Islet of Langerhans (tissue), 1 donor: ENCODE measurements around the gene MYO10.

Experiments
- FAIRE-seq: peaks from one replicate; lab custom pipeline; 2011; peaks lifted over from hg19 to GRCh38; lab: Jason Lieb, UNC

MYO10 gene

DNA sequence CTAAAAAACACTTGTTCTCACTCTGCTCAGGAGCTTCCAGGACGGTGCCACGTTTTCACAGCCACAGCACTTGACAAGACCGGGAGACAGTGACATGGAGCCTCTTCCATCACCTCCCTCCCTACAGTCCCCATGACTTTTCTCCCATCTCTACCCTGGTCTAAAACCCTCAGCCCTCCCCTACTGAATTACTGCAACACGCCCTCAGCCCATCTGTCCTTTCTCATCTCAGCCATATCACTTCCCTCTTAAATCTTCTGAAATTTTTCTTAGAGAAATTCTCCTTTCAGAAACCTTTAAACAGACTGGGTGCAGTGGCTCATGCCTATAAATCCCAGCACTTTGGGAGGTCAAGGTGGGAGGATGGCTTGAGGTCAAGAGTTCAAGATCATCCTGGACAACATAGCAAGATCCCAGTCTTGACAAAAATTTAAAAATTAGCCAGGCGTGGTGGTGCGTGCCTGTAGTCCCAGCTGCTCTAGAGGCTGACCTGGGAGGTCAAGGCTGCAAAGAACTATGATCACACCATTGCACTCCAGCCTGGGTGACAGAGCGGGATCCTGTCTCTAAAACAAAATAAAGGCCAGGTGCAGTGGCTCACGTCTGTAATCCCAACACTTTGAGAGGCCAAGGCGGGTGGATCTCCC, 125.8 kb downstream of the MYO10 start:
- FAIRE-seq: no peak

DNA sequence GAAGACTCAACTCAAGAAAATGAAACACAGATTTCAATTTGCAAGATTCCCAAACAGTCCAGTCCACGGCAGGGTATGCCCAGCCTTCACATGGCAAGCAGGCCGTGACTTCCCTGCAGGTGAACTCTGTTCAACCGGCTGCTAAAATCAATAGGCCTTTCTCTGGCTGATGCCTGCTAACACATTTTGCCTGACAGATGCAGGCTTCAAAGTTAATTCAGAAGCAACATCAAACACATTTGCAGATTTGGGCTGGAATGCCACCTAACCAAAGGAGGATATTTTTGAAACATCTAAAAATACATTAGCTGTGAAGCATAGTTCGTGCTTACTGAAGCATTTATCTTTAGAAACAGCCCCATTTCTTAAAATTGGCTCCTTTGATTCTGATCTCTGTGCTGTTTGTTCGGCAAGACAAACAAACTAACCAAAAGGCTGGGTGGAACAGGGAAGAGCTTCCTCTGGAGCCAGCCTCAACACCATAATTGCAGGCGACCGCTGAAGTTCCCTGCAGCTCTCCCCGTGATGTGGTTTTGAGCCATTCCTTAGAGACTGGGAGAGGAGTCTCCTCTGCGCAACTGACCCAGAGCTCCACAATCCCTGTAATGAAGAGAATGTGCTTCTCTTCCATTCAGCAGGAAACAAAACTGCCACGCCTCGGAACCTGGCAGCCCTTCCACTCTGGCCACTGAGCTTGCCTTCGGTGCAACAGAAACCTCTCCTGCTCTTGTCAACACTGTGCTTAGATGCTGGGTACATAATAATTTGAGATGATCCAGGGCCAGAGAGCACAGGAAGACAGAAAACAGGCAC, 126.5 kb downstream of the MYO10 start:
- no peak for FAIRE-seq

DNA sequence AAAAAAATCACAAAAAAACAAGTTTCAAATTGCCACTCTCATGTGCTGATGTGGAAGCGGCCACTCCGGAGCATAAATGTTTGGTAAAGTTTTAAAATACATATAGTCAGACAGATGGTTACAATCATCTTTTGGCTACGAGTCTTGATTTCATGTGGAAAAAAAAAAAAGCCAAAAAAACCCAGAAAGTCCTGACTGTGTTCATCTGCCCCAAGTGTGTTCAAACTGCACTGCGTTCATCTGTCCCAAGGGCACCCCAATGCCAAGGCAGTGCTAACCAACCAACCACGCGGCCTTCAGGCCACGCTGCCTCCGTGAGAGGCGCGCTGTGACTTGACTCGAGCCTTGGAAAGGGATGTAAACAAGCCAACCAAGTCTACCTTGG, 127.1 kb downstream of the MYO10 start:
- no peak for FAIRE-seq

DNA sequence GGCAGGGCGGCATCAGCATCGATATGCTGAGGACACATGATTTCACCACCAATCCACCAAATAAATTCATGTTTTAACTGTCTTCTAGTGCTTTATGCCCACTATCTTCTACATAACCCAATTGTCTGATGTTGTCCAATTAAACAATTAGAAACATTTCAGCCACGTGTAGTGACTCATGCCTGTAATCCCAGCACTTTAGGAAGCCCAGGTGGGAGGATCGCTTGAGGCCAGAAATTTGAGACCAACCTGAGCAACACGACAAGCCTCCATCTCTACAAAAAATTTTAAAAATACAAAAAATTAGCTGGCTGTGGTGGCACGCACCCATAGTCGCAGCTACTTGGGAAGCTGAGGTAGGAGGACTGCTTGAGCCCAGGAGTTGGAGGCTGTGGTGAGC, 128.1 kb downstream of the MYO10 start:
- FAIRE-seq: no peak

DNA sequence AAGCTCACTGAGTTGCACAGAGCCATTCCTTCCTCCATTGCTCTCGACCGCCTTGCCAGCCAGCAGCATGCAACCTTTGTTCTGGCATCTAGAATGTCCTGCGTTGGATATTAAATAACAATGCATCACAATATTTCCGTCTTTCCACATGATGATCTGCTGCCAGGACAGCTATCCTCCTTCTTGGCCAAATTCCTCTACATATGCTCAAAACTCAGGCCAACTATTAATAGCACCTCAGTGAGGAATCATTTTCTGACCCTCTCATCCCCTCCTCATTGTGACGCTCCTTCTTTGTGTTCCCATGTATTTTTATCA, 128.6 kb downstream of the MYO10 start:
- FAIRE-seq: no peak

DNA sequence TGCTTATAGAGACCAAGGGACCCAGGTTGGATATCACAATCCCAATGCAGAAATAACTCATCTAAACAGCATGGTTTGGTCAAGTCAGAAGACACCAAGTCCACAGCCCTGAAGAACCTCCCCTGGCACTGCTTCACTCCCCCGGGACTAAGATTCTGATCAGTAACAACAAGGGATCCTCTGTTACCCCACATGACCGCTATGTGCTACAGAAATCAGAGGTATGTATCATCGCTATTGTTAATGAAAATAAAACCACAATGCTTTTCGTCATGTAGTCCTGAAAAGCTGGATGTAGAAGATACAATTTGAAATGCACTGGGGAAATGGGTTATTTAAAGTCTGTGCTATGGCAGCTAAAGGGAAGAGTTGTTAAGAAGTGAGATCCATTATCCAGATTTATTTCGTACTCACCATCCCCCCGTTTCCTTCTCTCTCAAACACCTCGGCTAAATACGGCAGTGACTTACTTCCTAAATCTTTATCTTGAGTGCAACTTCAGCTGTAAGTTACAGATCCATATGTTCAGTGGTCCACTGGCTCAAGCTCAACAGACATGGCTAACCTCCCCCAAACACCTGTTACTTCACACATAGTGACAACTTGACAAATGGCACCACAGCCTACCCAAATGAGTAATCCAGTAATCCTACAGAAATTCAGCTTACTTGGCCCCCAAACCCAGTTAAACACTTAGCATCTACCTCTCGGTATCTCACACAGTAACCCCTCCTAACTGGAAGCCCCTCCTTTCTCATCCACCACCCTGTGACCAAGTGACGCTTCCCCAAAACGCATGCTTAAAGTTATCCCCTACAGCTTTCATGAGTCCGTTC, 129.2 kb downstream of the MYO10 start:
- FAIRE-seq: no peak

DNA sequence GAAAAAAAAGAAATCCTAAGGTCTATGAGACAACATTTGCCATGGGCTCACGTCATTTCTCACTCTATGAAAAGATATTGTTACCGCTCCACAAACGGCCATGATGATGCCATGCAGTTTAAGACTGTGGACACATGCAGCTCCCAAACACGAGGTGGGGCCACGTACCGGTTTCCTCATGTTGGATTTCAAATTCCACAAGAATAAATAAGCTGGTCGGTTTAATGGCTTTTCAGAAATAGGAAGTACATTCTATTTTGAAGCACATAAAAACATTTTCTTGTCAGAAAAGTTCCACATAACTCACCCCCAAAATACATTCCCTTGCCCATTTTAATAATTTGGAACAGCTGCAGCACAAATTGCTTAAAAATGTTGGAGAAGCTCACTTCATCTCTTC, 130.6 kb downstream of the MYO10 start:
- FAIRE-seq: no peak

DNA sequence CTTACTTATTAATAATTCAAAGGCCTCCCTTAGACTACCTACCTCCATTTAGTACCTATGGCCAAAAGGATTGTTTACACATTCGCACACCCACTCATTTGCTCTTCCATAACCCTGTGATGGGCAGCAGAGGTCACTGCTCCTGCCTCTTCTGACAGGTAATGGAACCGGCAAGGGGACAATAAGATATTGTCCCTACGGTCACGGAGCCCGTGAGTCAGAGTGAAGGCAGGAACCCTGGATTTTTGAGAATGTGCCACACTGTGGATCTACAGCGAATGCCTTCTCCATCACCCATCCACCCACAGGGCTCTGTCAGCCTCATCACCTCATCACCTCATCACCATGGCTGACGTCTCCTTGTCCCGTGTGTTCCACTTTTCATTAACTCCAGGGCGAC, 132.3 kb downstream of the MYO10 start:
- no peak for FAIRE-seq

DNA sequence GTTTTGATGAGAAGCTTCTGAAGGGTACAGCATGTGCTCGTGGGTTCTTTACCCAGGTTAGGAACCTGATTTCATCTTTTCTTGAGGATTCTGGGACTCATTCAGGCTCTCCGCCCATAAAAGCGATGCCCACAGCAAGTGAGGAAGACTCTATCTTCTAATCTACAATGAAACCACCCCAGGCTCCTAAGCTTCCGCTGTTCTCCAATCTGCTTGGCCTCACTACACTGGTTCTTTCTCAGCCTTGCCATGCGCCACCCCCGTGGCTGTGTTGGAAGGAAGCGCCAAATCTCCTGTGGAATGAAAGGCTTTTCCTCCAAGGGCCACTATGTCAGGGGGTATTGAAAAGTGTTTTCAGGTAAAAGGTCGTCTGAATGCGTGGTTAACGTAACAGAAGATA, 135.6 kb downstream of the MYO10 start:
- FAIRE-seq: no peak

DNA sequence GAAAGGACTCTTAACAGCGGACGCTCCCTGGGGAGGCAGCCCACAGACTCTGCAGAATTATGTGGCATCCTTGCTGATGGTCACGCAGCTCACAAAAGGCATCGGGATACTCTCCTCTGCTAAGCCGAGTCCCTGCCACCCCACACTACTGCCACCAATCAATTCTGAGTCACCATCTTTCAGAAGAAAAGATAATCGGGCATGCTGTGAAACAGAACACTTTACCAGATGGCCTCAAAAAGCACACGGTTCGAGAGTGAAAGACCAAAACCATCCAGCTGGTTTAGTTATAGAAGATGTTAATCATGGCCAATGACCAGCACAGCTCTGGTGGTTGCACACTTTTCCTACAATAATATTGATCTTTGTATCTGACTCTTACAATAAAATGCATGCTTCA, 136.3 kb downstream of the MYO10 start:
- FAIRE-seq: no peak

DNA sequence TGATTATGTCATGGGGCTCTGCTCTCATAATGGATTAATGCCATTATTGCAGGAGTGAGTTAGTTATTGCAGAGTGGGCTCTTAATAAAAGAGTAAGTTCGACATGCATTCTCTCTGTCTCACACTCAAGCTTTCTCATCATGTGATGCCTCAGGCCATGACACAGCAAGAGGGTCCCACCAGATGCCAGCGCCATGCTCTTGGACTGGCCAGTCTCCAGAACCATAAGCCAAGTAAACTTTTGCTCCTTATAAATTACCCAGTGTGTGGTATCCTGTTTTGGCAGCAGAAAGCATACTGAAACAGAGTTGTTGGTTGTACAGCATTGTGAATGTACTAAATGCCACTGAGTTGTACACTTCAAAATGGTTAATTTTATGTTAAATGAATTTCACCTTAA, 138.1 kb downstream of the MYO10 start:
- FAIRE-seq: no peak

DNA sequence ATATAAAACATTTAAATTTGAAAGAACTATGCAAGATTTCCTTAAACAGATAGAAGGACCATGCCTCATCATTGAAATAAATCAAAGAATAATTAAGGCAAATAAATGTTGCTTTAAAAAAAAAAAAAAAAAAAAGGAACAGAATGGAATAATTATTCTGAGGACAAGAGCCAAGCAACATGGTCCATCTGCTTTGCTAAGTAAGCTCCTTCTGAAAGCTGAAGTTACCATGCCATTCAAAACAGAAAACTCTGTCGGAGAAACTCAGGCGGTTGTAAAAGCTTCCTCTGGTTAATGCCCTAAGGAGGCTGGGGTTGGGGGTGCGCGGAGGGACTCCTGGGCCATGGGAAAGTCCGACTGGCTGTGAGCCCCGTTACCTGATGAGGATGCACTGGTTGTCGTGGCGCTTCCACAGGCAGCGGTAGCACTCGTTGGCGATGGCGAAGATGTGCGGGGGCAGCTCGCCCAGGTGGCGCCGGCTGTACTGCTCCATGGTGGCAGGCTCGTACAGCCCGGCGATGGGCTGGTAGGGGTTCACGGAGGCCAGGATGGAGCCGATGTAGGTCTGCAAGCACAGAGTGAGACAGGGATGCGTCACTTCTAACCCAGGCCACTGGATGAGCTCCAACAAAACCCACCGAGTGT, 141.7 kb downstream of the MYO10 start:
- no peak for FAIRE-seq

DNA sequence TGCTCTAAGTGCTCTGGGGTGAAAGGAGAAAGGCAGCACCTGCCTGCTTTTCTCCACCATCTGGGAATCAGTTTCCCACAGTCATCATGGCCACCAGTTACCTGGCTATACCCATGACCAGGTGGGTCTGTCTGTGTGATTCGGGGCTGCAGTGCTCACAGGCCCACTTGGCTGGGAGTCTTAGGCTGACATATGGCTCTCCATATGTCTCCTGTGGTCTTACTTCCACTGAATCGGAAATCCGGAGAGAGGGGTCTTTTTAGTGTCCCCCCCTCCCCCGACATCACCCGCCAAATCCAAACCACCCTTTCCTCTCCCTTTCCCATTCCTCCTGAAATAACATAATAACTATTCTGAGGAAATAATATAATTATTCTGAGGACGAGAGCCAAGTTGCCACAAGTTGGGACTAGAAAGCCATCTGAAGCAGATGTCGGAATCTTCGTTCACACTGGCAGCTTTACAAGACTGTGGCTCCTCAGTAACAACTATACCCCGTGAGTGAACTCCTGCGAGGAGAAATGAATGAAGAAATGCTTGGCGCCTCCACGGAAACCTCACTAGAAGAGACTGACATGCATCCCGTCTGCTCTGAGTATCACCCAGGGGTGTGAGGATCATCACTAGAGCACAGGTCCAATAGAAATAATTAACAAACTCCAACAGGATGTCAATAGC, 143.4 kb downstream of the MYO10 start:
- no peak for FAIRE-seq

DNA sequence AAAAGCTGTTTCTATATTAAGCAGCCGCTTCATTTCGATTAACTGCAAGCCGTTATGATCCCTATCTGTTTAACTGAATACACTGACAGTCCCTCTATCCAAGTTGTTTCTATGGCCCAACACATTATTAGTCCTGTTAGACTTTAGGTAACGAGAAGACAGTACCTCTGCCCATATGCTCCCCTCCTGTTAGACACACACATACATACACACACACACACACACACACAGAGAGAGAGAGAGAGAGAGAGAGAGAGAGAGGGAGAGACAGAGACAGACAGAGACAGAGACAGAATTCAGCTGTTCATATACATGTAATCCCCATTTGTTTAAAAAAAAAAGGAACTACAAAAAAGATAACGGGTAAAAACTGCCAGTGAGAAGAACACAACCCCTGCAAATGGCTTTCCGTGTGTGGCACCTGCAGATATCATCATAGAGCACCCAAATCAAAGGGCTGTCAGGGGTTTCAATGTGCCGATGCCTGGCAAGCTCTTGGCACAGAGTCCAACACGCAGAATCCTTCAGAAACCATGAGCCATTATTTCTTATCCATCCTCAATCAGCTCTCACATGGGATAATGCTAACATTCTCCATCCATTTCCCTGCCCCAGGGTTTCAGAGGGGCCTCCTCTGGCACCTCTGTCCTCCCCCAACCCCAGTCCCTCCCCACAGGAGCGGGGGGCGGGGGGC, 144.0 kb downstream of the MYO10 start:
- no peak for FAIRE-seq

DNA sequence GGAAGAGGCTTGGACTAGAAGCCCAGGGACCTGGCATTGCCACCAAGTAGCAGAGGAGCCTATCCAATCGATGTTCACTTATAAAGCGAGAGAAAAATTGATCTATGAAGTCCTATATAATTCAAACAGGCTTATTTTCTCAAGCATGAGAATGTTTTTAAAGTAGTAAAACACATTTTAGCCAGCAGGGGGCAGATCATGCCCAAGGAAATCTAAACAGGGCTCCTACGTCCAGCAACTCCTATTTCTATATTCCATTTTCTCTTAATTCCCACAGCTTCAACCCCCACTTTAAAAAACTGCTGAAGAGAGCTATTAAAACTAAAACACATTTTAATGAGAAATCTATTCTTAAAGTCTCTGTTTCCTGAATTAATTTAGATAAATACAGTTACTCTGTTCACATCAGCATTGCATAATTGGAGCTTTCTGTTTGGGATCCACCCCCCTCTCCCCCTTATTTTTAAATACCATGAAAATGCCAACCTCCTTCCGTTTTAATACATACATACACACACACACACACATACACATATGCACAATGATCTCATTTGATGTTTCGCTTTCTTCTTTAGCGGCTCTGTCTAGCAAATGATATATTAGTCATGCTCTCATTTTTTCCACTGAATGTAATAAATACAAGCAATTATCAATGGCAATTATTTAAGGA, 144.9 kb downstream of the MYO10 start:
- FAIRE-seq: peak; percentile 92

DNA sequence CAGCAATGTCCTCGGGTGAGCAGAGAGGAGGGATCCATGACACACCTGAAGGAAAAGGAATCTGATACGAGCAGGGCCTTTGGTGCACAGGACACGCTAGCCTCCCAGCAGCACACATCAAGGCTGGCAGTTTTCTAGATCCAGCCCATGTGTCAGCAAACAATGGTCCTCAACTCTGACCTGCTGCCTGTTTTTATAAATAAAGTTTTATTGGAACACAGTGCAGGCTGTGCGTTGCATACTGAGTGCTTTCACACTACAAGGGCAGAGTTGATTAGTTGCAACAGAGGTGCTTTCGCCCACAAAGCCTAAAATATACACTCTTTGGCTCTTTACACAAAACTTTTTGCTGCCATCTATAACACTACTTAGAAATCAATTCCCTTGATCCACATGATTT, 147.1 kb downstream of the MYO10 start:
- FAIRE-seq: no peak

DNA sequence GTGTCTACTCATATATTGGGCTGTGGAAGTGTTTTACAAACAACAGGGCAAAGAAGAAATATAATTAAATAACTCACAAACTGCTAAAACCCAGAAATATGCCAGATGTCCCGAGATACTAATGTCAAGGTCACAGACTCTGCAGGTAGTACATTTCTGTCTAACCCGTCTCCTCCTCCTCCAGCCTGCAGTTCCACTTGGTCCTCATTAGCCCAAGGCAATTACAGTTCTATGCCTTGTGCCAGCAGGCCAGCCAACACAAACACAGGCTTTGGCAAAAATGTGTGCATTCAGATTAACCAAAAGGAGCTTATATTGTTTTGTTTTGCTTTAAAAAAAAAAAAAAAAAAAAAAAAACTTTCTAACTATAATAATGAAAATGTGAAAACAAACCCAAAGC, 148.8 kb downstream of the MYO10 start:
- FAIRE-seq: no peak

DNA sequence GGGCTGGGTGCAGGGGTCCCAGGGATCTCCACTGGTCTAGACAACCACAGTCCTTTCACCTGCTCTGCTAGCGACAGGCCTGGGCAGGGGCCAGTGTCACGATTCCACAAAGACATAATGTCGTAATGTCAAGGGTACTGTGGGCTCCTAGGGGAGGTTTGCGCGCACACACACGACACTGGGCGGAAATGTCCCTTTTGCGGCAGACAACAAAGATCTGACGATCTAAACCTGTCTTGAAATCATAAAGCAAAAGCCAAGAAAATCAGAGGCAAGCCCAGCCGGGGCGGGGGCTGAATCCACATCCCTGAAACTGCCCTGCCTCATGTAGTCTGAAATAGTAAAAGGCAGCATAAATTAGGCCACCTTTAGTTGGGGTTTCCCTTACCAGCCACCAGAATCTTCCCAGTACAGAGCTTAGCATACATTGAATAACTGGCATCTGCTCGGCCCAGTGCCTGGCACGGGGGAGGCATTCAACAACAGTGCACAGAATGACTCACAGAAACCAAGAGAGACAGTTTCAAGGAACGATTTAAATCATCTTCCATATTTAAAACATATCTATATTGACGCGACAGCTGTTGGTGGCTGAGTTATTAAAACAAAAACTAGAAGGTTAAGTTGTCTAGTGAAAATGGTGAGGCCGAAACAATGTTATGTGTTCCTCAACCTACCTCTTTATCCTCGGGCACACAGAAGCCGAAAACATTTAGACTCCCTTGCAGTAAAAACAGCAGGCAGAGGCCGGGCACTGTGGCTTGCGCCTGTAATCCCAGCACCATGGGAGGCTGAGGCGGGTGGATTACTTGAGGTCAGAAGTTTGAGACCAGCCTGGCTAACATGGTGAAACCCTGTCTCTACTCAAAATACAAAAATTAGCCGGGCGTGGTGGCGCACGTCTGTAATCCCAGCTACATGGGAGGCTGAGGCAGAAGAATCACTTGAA, 151.0 kb downstream of the MYO10 start:
- FAIRE-seq: no peak

DNA sequence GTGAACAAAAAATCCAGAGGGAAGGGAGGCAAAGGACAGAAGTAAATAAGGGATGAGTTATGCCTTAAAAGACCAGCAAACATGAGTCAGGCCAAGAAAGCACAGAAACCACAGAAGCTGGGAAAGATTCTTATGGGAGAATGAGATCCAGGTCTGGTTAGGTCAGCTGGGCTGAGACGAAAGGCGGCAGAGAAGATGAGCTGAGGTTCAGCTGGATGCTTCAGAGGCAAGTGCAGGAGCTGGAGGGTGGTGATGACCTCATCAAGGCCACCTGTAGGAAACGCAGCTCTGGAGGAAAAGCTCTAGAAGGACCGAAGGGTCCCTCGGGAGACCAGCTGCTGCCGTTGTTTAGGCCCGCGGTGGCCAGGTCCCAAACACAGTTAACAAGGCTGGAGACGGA, 152.0 kb downstream of the MYO10 start:
- no peak for FAIRE-seq
